Central memory CD4-positive, alpha-beta T cell (primary cell): Measurements from ENCODE around the gene RPL26.
"Not testable (repeated sequence)": the region's sequence is repeated elsewhere in the genome, so short reads cannot be mapped to it uniquely, and the experiment has no call there.

Source experiments
- DNase-seq: peaks from one replicate; pipeline ENCODE4 v3.0.0; 2022

RPL26 gene

DNA sequence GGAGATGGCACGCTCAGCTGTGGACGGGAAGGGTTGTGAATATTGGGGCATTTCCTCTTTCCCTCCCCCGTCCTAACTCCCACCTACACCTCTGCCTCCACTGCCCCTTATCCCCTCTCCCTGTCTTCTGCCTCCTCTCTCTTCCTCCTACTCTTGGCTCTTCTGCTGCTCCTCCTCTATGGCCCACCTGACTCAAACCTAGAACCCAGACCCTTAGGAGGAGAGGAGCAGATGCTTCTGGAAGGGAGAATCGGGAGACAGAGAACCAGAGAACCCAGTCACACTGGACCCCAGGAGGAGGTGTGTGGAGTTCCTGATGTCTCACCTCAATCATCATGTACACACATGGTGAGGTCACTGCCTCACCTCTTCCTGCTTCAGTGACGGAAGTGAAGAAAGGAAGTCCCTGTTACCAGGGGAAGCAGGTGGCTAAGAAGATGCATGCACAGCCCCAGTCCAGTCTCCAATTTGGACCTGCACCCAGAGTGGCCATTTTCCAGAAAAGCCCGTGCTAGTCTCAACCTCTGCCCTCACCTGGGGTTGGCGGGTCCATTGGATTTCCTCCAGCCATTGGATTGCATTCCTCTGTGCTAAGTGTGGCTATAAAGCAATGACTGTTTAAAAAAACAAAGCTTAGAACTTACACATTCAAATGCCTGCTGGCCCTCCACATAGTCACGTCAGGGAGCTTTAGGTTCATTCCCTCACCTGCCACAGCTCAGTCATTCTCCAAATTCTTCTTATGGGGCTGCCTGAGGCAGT, 10.7 kb upstream of the RPL26 start:
- DNase-seq: peak; percentile 56

DNA sequence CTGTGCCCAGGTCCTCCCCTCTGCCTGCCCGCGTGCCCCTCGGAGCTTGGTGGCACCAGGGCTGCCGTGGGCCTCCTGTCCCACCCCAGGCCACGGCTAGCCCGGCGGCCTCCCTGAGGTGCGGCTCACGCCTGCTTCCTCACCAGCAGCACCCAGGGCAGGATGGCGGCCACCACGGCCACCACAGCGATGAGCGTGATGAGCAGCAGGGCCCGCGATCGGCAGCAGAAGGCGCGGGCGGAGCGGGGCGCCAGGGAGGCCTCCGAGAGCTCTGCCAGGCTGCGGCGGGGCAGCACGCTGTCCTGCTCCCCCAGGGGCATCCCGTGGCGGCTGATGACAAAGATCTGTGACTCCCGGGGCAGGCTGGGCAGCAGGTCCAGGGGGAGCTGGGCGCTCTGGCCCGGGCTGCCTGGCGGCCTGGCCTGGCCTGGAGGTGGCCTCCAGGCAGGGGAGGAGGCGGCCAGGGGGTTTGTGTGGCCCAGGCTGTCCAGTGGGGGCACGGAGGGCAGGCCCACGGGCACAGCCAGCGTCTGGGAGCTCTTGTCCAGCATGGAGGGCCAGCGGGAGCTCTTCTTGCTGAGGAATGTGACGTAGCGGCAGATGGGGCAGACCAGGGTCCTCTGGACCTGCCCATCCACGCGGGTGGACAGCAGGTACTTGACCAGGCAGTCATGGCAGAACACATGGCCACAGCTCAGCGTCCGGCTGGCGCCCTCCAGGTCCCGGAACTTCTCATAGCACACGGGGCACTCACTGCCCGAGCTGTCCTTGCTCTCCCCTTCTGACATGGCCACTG, 9.9 kb upstream of the RPL26 start:
- no peak for DNase-seq

DNA sequence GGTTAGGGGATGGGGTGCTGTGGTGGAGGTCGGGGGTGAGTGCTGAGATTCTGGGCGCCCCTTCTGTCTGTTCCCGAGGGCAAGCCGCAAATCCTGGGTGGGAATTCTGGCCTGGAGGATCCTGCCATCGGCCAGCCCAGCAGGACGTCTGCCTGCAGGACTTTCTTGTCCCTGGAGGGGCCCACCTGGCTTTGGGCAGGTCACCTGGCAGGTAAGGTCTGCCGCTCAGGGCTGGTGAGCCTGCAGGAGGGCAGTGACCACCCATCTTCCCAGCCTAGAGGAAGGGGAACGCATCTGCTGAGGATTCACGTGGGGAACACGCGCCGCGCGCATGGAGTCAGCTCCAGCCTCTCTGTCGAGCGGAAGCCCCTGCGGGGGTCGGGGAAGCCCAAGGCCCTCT, 9.3 kb upstream of the RPL26 start:
- no peak for DNase-seq

DNA sequence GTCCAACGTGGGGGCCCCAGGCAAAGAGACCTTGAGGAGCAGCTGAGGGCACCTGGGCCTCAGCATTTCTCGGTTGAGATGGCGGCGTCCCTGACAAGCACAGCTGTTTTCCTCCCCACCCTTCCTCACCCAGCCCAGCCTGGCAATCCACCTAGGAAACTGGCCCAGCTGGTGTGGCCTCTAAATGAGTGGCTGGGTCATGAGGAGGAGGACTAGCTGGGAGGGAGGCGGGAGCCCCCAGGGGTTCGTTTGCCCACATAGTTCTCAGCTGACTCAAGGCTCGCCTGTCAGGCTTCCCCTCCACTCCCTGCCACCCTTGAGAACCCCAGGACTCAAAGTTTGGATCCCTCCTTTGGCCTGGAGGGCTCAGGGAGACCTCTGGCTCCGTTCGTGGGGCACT, 8.7 kb upstream of the RPL26 start:
- no peak for DNase-seq

DNA sequence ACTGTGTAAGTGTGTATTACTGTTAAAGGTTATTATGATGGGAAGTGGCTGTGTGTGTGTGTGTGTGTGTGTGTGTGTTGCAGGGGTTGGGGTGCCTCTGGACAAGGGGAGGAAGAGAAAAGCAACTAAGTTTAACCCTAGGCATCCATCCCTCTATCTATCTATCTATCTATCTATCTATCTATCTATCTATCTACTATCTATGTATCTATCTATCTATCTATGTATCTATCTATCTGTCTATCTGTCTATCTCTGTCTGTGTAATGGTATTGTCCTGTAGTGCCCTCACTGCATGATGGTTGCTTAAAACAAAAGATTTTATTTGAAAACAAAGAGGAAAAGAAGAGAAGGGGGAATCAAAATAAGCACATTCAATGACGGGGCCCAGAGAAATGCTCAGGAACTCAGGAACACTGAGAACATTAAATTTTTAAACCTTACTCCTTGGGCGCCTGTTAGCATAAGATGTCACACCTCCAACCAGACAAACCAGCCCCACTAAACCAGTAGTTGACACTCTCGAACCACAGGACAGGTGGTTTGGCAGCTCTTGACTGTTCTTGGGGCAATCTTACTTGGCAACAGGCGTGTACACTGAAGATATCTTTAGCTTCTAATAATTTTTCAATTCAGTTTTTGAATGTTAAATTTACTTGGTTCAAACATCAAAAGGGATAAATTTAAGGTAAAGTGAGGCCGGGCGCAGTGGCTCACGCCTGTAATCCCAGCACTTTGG, 5.1 kb upstream of the RPL26 start:
- DNase-seq: no peak

DNA sequence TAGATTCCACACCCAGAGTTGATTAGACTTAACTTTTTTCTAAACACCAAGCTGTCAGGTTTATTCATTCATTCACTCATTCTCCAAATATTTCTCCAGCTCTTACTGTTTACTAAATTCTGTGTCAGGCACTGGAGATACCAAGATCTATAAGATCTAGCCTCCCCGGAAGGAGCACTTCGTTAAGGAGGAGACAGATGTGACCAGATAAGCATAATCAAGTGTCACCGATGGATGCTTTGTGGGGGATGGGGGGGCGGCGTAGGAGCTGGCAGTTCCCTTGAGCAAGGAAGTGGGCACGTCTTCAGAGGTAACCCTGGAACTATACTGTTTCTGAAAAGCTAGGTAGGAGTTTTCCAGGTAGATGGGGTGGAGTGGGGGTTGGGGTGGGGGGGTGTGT, 3.8 kb upstream of the RPL26 start:
- DNase-seq: no peak

DNA sequence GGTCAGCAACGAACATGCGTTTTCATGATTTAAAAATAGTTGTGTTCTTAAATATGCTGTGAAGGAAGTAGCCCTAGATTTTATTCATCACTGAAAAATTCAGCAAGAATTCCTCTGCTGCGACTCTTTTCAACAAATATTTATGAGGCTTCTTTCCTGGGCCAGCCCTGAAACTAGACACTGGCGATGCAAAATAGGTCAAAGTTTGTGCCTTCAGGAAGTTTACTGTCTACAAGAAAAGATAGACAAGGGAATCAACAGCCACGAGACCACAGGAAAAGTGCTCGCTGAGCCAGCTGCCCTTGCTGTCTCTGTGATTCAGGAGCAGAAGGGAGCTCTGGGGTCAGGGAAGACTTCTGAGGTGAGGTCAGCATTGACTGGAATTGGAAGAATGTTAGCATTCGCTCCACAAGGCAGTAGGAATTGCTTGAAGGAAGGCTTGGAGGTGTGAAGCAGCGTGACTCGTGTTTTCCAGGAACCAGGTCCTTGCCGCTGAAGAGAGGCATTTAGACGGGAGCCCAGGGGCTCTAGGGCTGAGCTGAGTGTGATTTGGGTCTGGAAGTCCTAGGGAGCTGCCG, 1.9 kb upstream of the RPL26 start:
- no peak for DNase-seq

DNA sequence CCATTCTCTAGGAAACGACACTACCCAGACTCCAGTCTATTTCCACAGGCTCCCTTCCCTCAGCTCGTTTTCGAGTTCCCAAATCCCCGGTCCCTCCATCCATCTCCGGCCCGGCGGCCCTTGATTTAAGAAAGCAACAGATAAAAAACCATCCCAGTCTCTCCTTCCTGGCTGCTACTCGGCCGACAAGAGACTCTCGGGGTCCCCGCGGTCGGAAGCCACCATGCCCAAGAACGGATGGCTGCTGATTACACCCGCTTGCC, 182 bp downstream of the RPL26 start:
- DNase-seq: no peak

DNA sequence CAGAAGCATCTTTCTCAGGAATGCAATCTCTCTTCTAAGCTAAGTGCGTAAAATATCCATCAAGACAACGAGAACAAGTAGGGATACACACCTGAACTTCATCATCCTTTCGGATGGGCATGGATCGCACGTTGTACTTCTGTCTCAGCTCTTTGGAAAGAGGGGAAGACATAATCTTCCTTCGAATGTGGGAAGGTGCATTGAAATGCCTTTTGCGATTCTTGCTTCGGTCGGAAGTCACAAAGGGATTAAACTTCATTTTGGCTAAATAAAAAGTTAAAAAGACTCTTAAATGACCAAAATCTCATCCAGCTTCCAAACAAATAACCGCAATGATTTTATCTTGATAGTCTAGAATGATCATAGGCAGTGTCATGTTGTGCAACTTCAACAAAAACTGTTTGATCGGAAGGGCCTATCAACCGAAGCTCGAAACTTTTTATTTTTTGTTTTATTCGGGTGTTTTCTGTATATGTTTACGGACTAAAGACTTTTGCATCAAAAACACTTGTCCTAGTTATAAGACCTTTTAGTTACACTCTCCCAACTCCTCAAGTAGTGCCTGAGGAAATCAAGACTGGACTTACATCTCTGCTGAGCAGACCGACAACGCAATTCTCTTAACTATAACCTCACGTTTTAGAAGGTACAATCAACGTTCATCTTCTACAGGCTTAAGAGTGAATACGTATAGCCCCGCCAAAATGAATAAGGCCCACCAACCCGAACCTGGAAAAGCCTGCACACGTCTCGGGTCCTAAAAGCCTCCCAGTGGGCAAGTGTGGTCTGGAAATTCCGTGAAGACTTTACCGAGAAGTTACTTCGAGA, 727 bp downstream of the RPL26 start:
- DNase-seq: no peak

DNA sequence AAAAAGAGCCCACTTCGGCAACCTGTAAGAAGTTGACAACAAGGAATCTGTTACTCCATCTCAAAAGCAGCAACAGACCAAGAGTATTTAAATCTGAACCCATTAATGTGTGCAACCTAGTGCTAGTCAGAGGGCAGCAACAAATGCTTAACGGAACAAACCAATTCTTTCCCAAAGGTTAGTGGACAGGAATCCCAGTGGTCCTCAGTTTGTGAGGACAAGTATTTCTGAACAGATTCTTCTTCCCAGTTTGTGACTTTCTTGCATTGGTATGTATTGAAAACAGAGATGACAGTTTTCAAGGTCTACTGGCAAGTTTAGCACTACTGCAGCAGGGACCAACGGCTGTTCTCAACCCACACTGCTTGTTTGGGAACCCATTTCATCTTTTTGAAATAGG, 2.9 kb downstream of the RPL26 start:
- DNase-seq: no peak

DNA sequence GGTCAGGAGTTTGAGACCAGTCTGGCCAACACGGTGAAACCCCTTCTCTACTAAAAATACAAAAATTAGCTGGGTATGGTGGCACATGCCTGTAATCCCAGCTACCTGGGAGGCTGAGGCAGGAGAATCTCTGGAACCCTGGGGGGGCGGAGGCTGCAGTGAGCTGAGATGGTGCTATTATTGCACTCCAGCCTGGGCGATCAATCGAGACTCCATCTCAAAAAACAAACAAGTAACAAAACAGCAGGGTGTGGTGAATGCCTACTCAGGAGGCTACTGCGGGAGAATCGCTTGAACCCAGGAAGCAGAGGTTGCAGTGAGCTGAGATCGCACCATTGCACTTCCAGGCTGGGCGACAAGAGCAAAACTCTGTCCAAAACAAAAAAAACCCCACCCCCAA, 4.9 kb downstream of the RPL26 start:
- not testable (repeated sequence) for DNase-seq

DNA sequence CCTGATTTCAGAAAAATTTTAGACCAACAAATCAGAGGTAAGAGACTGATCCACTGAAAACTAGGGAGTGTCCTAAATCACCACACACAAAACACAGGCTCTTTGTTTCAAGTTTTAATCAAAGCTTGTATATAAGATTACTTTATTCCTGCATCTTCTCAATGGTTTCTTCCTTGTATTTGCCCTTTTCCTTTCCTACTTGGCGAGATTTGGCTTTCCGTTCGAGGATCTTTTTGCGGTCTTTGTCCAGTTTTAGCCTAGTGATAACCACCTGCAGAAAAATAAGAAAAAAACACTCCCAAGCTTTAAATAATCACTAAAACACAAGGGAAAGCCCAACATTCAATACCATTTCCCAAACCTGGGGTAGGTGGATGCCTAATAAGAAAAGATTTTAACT, 5.6 kb downstream of the RPL26 start:
- no peak for DNase-seq

DNA sequence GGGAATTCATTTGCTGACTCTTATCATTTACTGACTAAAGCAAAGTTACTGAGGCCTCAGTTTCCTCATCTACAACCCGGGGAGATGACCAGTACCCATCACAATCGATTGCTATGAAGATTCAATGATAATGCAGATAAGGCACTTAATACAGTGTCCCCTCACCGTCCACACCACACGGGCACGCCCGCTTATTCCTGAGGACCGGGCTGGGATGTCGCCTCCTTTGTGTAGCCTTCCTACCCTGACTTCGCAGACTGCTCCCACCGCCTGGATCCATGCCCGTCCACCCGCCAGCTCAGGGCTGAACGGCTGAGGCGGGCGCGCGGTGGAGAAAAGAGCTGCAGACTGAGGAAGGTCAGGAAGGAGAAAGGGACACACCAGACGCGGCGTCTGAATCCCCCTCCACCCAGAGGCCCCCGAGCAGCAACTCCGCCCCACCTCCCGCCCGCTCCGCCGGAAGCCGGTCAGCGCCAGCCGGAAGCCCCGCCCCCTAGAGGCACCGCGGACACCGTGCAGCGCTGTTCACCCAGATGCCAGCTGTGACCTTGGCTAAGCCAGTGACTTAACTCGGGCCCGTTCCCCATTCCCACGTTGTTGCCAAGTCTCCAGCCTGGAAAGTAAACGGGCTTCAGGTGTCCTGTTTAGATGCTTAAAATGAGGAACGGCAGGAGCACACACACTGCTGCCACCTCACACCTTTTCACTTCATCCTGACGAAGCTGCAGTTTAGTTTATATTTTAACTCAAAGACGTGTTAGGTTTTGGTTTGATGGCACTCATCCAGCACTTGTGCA, 6.5 kb downstream of the RPL26 start, which contains the start of gene KRABD2:
Gene KRABD2 (minus strand): TSS at position 434 of the 797 bp plus-strand sequence.
- DNase-seq: peak; percentile 80

DNA sequence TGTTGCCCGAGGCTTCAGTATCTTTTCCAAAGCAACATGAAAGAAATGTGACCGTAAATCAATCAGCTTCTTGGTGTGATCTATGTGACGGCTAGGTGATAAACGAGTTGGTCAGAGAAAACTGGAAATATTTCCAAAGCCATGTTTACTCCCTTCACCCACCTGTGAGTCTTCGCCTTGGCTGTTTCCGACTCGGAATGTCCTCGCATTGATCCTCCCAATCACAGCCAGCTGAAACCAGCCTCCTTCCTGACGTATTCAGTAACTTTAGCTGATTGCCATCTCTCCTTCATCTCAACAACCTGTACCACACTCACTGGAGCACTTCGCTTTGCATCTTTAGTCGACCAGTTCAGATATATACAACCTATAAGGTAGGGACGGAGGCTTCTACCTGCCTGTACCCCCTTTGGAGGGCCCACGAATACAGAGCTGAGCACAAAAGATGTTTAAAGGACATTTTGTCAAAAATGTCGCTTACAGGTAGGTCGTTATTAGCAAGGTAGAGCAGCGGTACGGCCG, 7.2 kb downstream of the RPL26 start:
- DNase-seq: no peak

DNA sequence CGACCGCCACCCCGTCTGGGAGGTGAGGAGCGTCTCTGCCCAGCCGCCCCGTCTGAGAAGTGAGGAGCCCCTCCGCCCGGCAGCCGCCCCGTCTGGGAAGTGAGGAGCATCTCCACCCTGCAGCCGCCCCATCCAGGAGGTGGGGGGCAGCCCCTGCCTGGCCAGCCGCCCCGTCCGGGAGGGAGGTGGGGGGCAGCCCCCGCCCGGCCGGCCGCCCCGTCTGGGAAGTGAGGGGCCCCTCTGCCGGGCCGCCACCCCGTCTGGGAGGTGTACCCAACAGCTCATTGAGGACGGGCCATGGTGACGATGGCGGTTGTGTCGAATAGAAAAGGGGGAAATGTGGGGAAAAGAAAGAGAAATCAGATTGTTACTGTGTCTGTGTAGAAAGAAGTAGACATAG, 9.1 kb downstream of the RPL26 start:
- not testable (repeated sequence) for DNase-seq

DNA sequence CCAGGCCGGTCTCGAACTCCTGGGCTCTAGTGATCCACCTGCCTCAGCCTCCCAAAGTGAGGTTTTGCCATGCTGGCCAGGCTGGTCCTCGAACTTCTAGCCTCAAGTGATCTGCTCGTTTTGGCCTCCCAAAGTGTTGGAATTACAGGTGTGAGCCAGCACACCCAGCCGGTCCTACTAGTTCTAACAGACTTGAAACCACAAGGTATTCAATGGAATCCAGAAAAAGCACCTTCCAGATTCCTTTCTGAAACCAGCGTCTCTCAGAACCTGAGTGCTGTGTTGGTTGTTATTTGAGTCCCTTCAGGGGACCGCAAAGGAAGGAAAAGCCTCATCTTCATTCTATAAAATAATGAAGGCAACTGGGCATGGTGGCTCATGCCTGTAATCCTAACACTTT, 10.6 kb downstream of the RPL26 start:
- no peak for DNase-seq

DNA sequence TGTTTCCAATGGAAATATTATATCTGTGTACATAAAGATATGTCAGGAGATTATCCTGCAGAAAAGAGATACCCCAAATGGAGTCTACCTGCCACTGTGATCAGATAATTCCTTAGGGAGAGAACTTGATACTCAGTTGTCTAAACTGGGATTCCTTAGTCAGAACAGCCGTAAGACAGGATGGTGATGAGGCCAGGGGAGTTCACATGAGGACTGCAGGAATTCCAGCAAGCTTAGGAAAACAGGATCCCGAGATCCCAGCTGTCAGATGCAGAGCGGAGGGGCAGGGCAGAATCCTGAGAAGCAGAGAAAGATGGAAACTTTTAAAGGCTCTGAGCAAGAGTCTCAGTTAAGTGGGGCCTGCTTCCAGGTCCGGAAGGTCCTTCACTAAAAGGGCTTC, 11.2 kb downstream of the RPL26 start:
- DNase-seq: no peak

DNA sequence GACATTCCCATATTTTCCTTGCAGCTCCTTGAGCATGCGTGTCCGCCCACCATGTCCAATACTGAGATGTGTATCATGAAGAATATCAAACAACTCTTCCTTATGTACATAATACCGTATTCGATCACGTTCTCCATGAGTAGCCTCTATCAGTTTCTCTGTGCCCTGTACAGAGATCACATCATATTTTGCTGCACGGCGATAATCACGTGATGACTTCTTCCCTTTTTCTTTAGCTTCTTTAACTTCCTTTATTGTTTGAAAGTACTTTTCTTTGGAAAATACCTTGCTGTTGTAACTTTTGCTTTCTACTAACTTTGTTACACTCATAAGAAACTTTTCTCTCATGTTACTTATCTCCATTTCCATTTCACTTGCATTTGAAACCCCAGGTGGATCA, 13.0 kb downstream of the RPL26 start:
- DNase-seq: no peak

DNA sequence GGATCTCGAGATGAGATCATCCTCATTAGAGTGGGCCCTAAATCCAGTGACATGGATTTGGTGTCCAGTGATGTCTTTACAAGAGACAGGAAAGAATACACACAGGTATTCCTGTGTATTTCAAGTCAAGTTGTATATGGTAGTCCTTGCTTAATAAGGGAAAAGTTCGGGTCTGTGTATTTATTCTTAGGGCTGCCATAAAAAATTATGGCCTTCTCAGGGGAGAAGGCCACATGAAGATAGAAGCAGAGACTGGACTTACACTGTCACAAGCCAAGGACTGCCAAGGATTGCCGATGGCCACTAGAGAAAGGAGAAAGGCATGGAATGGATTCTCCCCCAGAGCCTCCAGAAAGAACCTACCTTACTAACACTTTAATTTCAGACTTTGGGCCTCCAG, 14.8 kb downstream of the RPL26 start:
- no peak for DNase-seq

DNA sequence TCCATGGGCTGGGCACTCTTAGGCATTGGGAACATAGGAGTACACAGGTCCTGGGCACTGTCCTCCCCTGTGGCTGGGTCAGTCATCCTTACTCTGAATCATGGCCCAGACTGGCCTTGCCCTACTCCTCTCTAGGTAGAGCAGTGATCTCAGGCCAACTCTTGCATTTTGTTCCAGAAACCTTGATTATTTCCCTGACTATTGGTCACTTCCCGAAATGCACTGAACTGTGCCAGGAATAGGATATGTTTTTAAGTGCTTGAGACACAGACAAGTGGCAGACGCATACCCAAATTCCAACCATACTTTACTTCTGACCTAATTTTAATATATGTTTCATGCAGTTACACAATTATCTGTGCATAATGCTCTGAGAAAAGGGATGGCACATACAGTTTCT, 16.8 kb downstream of the RPL26 start:
- DNase-seq: no peak

DNA sequence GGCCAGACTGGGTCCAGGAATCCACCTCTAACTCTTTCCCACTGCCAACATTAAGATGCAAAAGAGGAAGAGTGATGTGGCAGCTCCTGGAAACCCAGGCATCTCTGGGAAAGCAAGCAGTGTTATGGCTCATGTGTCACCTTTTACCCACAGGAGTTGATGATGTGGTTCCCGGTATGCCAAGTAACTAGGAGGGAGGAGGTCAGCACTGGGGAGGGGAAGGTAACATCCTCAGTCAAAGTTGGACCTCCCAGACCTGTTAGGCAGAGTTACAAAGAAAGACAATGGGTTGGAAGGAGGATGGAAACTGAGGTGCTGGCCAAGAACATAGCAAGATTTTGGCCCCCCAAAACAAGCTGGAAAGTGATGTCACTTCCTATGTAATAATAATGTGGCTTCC, 17.9 kb downstream of the RPL26 start:
- no peak for DNase-seq
